NCI-H69 (cell line): ENCODE results near the gene UROS.

Source experiments
- DNase-seq: peaks from one replicate; lab custom pipeline; 2025; lab: John Stamatoyannopoulos, UW

The UROS gene

GRCh38 chr10:125762692-125763648, 60.1 kb downstream of the UROS start:
- DNase-seq: no peak

GRCh38 chr10:125761961-125762360, 61.1 kb downstream of the UROS start:
- DNase-seq: no peak

- peak; percentile 6 for DNase-seq
These were observed 65.3 kb downstream of the UROS start for GRCh38 chr10:125757742-125758141.

GRCh38 chr10:125756853-125757487, 66.1 kb downstream of the UROS start:
- peak; percentile 42 for DNase-seq

GRCh38 chr10:125756196-125756595, 66.9 kb downstream of the UROS start:
- peak; percentile 36 for DNase-seq

GRCh38 chr10:125747417-125747816, 75.6 kb downstream of the UROS start:
- DNase-seq: no peak

- DNase-seq: no peak
These were observed 78.1 kb downstream of the UROS start for GRCh38 chr10:125744909-125745308.

GRCh38 chr10:125742465-125742864, 80.6 kb downstream of the UROS start:
- DNase-seq: no peak

- DNase-seq: no peak
These were observed 82.9 kb downstream of the UROS start for GRCh38 chr10:125739994-125740679.
